ENCODE results near the gene DLGAP1. TPM values are rescaled to one million over a fixed set of nuclear protein-coding genes. Genes with fewer than 3 reads are reported as not detected.
A peak's percentile ranks its signal among the peaks of the same experiment; 100 is the strongest.

The DLGAP1 gene
- total RNA-seq, 4 donors from 2014 or later: 1.2 to 1.4 (median 1.4) TPM

GRCh38 chr18:3931542-3932112 is 523.5 kb downstream of the DLGAP1 start:
- intact Hi-C loops (cut with DNase I): no loop called here
- no peak for TF ChIP-seq POLR2A (IDR thresholded peaks at IDR 0.05; ENCODE audit: low read depth)
- no peak for TF ChIP-seq POLR2AphosphoS5 (IDR thresholded peaks at IDR 0.05)
- TF ChIP-seq CTCF (IDR thresholded peaks at IDR 0.05): no peak
- TF ChIP-seq EP300 (IDR thresholded peaks at IDR 0.05): no peak
- Histone ChIP-seq H3K4me1 (no peaks in the 10 kb centered on the region), H3K27me3 (no peaks in the 10 kb centered on the region), H3K27ac (replicated peaks in 1 of 4) (no peak overlapping the region), H3K4me3 (no peak overlapping the region), H3K9me3 (no peaks in the 10 kb centered on the region), H3K36me3 (no peaks in the 10 kb centered on the region)
- 83% methylated on average over 4 of the region's 4 CpGs for WGBS
- DNase-seq (ENCODE audit: extremely low spot score): peak; percentile 47

- Histone ChIP-seq H3K27me3 (no peaks in the 10 kb centered on the region), H3K4me1 (no peaks in the 10 kb centered on the region), H3K9me3 (no peaks in the 10 kb centered on the region), H3K4me3 (no peak overlapping the region), H3K27ac (replicated peaks in 1 of 4) (no peak overlapping the region), H3K36me3 (no peaks in the 10 kb centered on the region)
- DNase-seq (ENCODE audit: extremely low spot score): no peak
- 89% methylated on average over 6 of the region's 6 CpGs for WGBS
- intact Hi-C loops (cut with DNase I): no loop called here
- no peak for TF ChIP-seq POLR2AphosphoS5 (IDR thresholded peaks at IDR 0.05)
- no peak for TF ChIP-seq POLR2A (IDR thresholded peaks at IDR 0.05; ENCODE audit: low read depth)
Measured at GRCh38 chr18:3931013-3931315, 524.1 kb downstream of the DLGAP1 start.

DNA sequence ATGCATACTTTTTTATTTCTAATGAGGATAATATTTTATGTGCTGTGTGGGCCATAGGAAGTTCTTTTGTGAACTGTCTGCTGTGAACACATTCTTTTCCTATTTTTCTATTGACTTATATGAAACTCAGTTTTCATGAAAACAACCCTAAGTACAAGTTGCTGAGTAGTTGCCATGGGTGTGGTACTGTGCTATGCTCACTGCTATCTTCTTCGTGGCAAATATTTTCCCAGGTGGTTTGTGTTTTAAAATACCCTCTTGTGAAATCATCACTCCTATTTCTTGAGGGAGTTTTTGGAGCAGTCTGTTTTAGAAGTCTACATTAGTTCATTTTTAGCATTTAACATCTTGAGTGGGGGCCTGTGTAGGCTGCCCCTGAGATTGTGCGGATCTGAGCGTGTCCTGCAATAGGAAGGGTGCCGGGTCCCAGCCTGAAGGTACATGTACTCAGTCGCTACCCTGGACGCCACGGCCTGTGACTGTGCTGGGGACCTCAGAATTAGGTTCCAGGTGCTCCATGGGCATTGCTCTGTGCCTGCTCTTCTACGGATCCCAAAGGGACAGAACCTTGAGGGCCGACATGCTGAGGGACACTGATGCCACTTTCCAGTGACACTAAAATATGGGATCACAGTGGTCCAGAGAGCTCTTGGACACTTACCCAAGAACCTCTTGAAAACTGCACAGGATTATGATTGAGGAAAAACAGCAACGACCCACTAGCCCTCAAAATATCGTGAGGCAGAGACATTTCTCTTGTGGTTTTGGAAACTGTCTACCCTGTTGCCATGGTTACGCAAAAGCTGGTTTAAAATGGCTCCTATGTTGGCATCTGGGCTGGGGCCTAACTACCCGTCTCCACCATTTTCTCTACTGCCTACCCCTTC is 524.7 kb downstream of the DLGAP1 start:
- no peaks in the 10 kb centered on the region for H3K9me3 ChIP-seq
- H3K27ac ChIP-seq (replicated peaks in 1 of 4): no peak overlapping the region
- no peak for TF ChIP-seq POLR2A (IDR thresholded peaks at IDR 0.05; ENCODE audit: low read depth)
- TF ChIP-seq EP300 (IDR thresholded peaks at IDR 0.05): no peak
- TF ChIP-seq POLR2AphosphoS5 (IDR thresholded peaks at IDR 0.05): no peak
- no peak for TF ChIP-seq CTCF (IDR thresholded peaks at IDR 0.05)
- H3K4me1 ChIP-seq: no peaks in the 10 kb centered on the region
- H3K36me3 ChIP-seq: no peaks in the 10 kb centered on the region
- no peak for DNase-seq (ENCODE audit: extremely low spot score)
- H3K27me3 ChIP-seq: no peaks in the 10 kb centered on the region
- 87% methylated on average over 12 of the region's 13 CpGs for whole genome bisulfite sequencing
- intact Hi-C loops (cut with DNase I): no loop called here
- H3K4me3 ChIP-seq: no peak overlapping the region

DNA sequence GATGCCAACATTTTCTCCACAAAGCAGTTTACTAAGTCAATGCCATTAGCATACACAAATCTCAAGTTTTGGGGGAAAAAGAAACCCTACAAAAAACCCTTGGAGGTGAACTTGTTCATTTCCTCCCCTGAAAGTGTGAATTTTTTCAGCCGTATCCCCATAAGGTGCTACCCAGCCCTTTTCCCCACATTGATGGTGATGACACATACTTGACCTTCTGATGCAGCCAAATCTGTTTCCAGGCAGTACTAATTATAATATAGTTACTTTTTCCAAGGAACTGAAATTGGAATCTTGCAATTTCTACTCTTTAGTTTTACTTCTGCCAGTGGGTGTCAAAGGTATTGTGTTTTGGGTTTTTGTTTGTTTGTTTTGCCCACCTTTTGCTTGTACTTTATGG is 530.7 kb downstream of the DLGAP1 start:
- Histone ChIP-seq H3K27ac (replicated peaks in 1 of 4) (no peak overlapping the region), H3K27me3 (peaks cover 0 to 4% (median 0%) of the 10 kb centered on the region in 4 donors), H3K36me3 (no peaks in the 10 kb centered on the region), H3K4me1 (peaks cover 0 to 3% (median 0%) of the 10 kb centered on the region in 4 donors), H3K4me3 (no peak overlapping the region), H3K9me3 (no peaks in the 10 kb centered on the region)
- no peak for DNase-seq (ENCODE audit: extremely low spot score)
- intact Hi-C loops (cut with DNase I): no loop called here
- 48% methylated on average over 1 of the region's 1 CpG for WGBS
- TF ChIP-seq POLR2A (IDR thresholded peaks at IDR 0.05; ENCODE audit: low read depth): no peak
- no peak for TF ChIP-seq POLR2AphosphoS5 (IDR thresholded peaks at IDR 0.05)
- no peak for TF ChIP-seq EP300 (IDR thresholded peaks at IDR 0.05)
- no peak for TF ChIP-seq CTCF (IDR thresholded peaks at IDR 0.05)

DNA sequence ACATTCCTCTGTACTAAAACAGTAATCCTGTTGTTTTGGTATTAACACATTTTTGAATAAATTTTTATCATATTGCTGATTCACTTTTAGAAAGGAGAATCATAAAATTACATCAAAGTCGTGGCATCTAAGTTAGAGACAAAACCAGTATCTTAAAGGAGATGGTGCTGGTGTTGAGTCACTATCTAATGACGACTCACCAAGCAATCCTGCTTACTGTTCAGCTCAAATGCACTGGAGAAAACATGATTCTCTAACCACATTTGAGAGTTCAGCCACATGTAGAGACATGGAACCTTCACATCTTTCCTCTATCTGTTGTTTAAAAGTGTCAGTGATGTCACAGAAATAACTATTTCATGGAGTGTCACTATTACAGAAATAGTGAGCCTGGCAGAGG is 531.4 kb downstream of the DLGAP1 start:
- TF ChIP-seq POLR2A (IDR thresholded peaks at IDR 0.05; ENCODE audit: low read depth): no peak
- no peak for TF ChIP-seq EP300 (IDR thresholded peaks at IDR 0.05)
- TF ChIP-seq CTCF (IDR thresholded peaks at IDR 0.05): no peak
- no peak for TF ChIP-seq POLR2AphosphoS5 (IDR thresholded peaks at IDR 0.05)
- H3K4me3 ChIP-seq: no peak overlapping the region
- DNase-seq (ENCODE audit: extremely low spot score): no peak
- intact Hi-C loops (cut with DNase I): no loop called here
- H3K4me1 ChIP-seq: peaks cover 0 to 3% (median 0%) of the 10 kb centered on the region in 4 donors
- no peaks in the 10 kb centered on the region for H3K9me3 ChIP-seq
- H3K36me3 ChIP-seq: no peaks in the 10 kb centered on the region
- H3K27ac ChIP-seq (replicated peaks in 1 of 4): no peak overlapping the region
- peaks cover 0 to 4% (median 0%) of the 10 kb centered on the region in 4 donors for H3K27me3 ChIP-seq
- WGBS: 61% methylated on average over 2 of the region's 2 CpGs
